ENCODE results near the gene MRGPRF. TPM values are rescaled to one million over a fixed set of nuclear protein-coding genes. Genes with fewer than 3 reads are reported as not detected.

Gene MRGPRF
- total RNA-seq, 1 donor from 2014 or later: 1.2 TPM

GRCh38 chr11:68992743-68993255, 20.2 kb downstream of the MRGPRF start:
- TF ChIP-seq CTCF (IDR thresholded peaks at IDR 0.05; ENCODE audit: insufficient read depth, low read length, poor library complexity, severe bottlenecking): no peak
- Histone ChIP-seq H3K27me3 (ENCODE audit: control insufficient read depth, insufficient read depth, low read length) (peaks cover 2% of the 10 kb centered on the region), H3K4me3 (ENCODE audit: low read depth, low read length) (no peak overlapping the region), H3K36me3 (ENCODE audit: control insufficient read depth, insufficient read depth, low read length) (no peaks in the 10 kb centered on the region)
- no peak for DNase-seq (ENCODE audit: low read depth)

- Histone ChIP-seq H3K27me3 (ENCODE audit: control insufficient read depth, insufficient read depth, low read length) (peaks cover 2% of the 10 kb centered on the region), H3K36me3 (ENCODE audit: control insufficient read depth, insufficient read depth, low read length) (no peaks in the 10 kb centered on the region), H3K4me3 (ENCODE audit: low read depth, low read length) (no peak overlapping the region)
- no peak for DNase-seq (ENCODE audit: low read depth)
- no peak for TF ChIP-seq CTCF (IDR thresholded peaks at IDR 0.05; ENCODE audit: insufficient read depth, low read length, poor library complexity, severe bottlenecking)
Observed at GRCh38 chr11:68990995-68991780, 21.9 kb downstream of the MRGPRF start.

DNA sequence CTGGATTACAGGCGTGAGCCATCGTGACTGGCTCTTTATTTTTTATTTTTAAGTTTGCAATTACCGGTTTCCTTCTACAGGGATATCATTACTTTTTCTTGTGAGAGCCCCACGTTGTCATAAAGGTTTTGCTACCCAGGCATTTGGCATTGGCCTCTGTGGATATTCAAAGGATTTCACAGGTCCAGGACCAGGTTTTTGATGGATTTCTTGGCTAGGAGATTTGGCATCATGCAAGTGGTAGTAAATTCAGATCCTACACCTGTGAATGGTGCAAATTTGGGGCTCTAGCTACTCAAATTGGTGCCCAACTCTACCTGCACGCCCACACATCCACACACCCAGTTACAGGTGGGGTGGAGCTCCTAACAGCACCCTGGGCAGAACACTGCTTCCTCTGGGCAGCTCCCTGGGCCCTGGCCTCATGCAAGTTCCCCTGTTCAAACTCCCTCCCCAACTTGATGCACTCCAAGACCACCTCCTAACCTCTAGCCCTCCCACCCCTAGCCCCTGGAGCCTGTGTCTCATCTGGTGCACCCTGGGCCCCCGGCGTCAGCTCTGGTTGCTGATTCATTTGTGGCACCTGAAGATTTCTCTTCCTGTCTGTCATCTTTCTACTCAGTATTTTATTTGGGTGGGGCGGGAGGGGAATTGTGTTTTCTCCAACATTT, 23.0 kb downstream of the MRGPRF start:
- H3K27me3 ChIP-seq (ENCODE audit: control insufficient read depth, insufficient read depth, low read length): peaks cover 2% of the 10 kb centered on the region
- H3K4me3 ChIP-seq (ENCODE audit: low read depth, low read length): no peak overlapping the region
- no peak for TF ChIP-seq CTCF (IDR thresholded peaks at IDR 0.05; ENCODE audit: insufficient read depth, low read length, poor library complexity, severe bottlenecking)
- DNase-seq (ENCODE audit: low read depth): no peak
- no peaks in the 10 kb centered on the region for H3K36me3 ChIP-seq (ENCODE audit: control insufficient read depth, insufficient read depth, low read length)

DNA sequence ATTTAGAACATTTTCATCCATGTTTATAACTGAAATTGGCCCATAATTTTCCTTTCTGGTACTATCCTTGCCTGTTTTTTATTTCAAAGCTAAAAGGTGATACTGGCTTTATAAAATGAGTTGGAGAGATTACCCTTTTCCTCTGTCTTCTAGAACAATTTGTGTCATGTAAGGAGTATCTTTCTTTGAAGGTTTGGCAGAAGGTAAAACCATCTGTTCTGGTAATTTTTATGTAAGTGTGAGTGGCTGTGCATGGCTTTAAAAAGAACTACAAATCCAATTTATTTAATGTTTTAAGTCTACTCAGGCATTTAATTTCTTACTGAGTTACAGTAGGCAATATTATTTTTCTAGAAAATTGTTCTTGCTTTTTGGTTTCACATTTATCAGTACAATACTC, 24.6 kb downstream of the MRGPRF start:
- no peak for TF ChIP-seq CTCF (IDR thresholded peaks at IDR 0.05; ENCODE audit: insufficient read depth, low read length, poor library complexity, severe bottlenecking)
- no peaks in the 10 kb centered on the region for H3K36me3 ChIP-seq (ENCODE audit: control insufficient read depth, insufficient read depth, low read length)
- DNase-seq (ENCODE audit: low read depth): no peak
- H3K4me3 ChIP-seq (ENCODE audit: low read depth, low read length): no peak overlapping the region
- peaks cover 2% of the 10 kb centered on the region for H3K27me3 ChIP-seq (ENCODE audit: control insufficient read depth, insufficient read depth, low read length)

DNA sequence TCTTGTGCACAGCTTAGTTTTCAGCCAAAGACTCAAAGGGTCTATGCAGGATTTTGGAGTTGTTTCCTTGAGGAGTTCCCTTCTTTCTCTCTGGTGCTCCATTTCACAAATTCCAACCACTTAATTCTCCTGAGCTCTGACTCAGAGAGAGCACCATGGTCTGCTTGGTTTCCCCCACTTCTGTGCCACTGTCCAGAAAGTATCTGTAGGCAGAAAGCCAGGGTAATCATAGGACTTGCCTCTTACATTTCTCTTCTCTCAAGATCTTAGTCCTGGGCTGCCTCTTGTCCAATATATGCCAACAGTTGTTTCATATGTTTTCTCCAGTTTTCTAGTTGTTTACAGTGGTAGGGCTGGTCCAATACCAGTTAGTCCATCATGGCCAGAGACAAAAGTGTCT, 25.8 kb downstream of the MRGPRF start:
- no peak for TF ChIP-seq CTCF (IDR thresholded peaks at IDR 0.05; ENCODE audit: insufficient read depth, low read length, poor library complexity, severe bottlenecking)
- DNase-seq (ENCODE audit: low read depth): no peak
- no peaks in the 10 kb centered on the region for H3K36me3 ChIP-seq (ENCODE audit: control insufficient read depth, insufficient read depth, low read length)

More for the DNA sequence above, 25.8 kb downstream of the MRGPRF start:
- H3K27me3 ChIP-seq (ENCODE audit: control insufficient read depth, insufficient read depth, low read length): peaks cover 2% of the 10 kb centered on the region
- H3K4me3 ChIP-seq (ENCODE audit: low read depth, low read length): no peak overlapping the region
